Measurements from ENCODE around the gene TMEM178B.
"Not testable (repeated sequence)": the region's sequence is repeated elsewhere in the genome, so short reads cannot be mapped to it uniquely, and the experiment has no call there.

The TMEM178B gene

DNA sequence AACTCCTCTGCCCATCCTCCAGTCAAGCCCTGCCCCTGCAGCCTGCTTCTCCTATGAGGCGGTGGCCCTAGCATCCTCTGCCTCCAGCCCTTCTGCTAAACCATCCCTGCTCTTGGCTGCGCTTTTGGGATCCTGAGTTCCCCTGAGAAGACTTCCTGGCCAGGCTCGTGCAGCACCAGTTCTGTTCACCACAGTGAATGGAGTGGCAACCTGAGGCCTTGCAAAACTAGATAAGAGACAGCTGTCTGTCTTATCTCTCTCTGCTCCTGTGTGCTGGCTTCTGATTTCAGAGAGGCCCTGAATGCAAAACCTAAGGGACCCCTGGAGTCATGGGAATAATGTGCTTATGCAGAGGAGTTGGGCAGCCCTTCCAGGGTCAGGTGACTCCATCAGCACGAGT, 119.2 kb downstream of the TMEM178B start:
- Histone ChIP-seq H2AFZ (ENCODE audit: low read depth) (no peak overlapping the region), H3K4me1 (ENCODE audit: low read depth, poor library complexity, severe bottlenecking) (no peaks in the 10 kb centered on the region), H3K27me3 (ENCODE audit: insufficient read depth, low read depth) (no peaks in the 10 kb centered on the region), H3K36me3 (ENCODE audit: insufficient read depth) (no peaks in the 10 kb centered on the region), H3K27ac (no peak overlapping the region), H3K9ac (no peak overlapping the region), H3K4me2 (no peak overlapping the region), H4K20me1 (ENCODE audit: insufficient read depth) (no peaks in the 10 kb centered on the region), H3K4me3 (IDR thresholded peaks at IDR 0.05; ENCODE audit: insufficient read depth, low read depth, low read length) (no peak overlapping the region), H3K79me2 (ENCODE audit: insufficient read depth, low read depth) (no peaks in the 10 kb centered on the region)
- TF ChIP-seq, protein P1, sequence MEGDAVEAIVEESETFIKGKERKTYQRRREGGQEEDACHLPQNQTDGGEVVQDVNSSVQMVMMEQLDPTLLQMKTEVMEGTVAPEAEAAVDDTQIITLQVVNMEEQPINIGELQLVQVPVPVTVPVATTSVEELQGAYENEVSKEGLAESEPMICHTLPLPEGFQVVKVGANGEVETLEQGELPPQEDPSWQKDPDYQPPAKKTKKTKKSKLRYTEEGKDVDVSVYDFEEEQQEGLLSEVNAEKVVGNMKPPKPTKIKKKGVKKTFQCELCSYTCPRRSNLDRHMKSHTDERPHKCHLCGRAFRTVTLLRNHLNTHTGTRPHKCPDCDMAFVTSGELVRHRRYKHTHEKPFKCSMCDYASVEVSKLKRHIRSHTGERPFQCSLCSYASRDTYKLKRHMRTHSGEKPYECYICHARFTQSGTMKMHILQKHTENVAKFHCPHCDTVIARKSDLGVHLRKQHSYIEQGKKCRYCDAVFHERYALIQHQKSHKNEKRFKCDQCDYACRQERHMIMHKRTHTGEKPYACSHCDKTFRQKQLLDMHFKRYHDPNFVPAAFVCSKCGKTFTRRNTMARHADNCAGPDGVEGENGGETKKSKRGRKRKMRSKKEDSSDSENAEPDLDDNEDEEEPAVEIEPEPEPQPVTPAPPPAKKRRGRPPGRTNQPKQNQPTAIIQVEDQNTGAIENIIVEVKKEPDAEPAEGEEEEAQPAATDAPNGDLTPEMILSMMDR (conservative IDR thresholded peaks at IDR 0.05; ENCODE audit: low read depth, low read length): no peak

DNA sequence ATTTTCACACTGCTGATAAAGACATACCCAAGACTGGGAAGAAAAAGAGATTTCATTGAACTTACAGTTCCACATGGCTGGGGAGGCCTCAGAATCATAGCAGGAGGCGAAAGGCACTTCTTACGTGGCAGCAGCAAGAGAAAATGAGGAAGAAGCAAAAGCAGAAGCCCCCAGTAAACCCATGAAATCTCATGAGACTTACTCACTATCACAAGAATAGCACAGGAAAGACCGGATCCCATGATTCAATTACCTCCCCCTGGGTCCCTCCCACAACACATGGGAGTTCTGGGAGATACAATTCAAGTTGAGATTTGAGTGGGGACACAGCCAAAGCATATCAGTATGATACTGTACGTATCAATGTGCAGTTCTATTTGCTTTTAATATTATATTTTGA, 121.9 kb downstream of the TMEM178B start:
- not testable (repeated sequence) for H4K20me1 ChIP-seq (ENCODE audit: insufficient read depth); H2AFZ ChIP-seq (ENCODE audit: low read depth); H3K36me3 ChIP-seq (ENCODE audit: insufficient read depth); H3K79me2 ChIP-seq (ENCODE audit: insufficient read depth, low read depth); H3K27me3 ChIP-seq (ENCODE audit: insufficient read depth, low read depth); H3K9ac ChIP-seq; H3K4me3 ChIP-seq (IDR thresholded peaks at IDR 0.05; ENCODE audit: insufficient read depth, low read depth, low read length); H3K4me1 ChIP-seq (ENCODE audit: low read depth, poor library complexity, severe bottlenecking); H3K27ac ChIP-seq; H3K4me2 ChIP-seq

DNA sequence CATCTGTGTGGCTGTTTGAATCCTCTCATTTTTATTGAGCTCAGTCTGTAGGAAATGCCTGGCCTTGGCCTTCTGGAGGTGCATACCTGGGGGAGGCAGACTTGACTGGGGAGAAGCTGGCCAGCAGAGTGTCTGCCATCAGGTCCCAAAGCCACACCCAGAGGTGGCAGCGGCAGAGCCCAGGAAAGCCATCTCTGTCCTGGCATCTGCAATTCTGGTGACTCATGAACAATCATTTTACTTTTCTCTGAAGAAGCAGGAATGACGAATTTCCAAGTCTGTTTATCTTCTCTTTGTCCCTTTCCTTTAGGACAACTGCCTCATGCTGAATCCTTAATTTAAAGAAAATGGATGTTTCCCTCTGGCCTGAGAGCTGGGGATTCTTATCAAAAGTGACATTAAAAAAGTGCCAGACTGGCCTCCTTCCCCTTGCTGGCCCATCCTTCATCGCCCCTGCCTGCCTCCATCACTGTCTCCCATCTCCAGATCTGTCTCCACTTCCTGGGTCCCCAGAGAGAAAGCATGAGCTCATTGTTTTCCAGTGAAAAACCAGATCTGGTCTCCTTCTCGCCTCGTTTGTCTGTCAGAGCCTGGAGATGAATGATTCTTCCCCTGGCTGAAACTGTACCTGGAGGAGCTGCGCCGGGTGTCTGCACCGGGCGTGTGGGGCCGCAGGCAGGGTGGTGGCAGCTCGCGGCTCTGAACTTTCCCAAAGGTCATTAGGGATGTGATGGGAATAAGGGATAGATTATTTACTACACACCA, 124.5 kb downstream of the TMEM178B start:
- no peak overlapping the region for H2AFZ ChIP-seq (ENCODE audit: low read depth)
- TF ChIP-seq, protein P1 (conservative IDR thresholded peaks at IDR 0.05; ENCODE audit: low read depth, low read length): no peak

DNA sequence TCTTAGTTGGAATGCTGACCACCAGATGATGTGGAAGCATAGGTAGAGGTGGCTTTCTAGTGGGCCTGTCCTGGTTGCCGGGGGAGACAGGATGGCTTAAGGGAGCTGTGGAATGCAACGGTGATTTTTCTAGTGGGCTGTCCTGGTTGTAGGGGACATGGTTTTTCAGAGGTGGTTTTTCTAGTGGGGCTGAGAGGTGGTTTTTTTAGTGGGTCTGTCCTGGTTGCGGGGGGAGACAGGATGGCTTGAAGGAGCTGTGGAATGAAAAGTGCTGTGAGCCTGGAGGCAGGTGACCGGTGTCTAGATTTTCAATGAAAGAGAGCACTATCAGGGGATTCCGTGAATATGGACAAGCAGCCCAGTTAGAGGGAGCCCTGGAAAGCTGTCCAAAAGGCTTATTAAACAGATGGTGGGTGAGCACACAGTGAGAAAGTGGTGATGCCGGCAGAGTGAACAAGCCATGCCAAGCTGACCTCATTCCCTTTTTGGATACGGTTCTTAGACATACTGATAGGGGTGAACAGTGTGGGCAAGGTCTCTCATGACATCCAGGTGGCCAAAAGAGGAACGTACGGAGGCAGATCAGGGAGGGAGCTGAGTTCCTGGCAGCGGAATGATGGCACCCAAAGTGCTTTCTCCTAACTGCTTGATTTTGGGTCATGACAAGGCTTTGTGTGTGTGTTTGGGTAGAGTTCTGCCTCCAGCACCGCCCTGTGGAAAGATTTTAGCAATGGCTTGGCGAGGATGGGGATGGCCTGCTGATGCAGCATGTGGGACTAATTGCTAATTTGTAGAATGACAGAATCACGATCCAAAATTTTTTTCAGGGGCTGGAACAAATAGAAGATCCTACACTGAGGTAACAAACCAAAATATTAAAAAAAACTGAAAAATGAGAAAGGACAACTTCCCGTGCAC, 126.6 kb downstream of the TMEM178B start:
- Histone ChIP-seq H3K79me2 (ENCODE audit: insufficient read depth, low read depth) (no peaks in the 10 kb centered on the region), H3K36me3 (ENCODE audit: insufficient read depth) (no peaks in the 10 kb centered on the region), H2AFZ (ENCODE audit: low read depth) (no peak overlapping the region), H3K4me2 (no peak overlapping the region), H3K4me1 (ENCODE audit: low read depth, poor library complexity, severe bottlenecking) (no peaks in the 10 kb centered on the region), H3K27me3 (ENCODE audit: insufficient read depth, low read depth) (no peaks in the 10 kb centered on the region), H4K20me1 (ENCODE audit: insufficient read depth) (no peaks in the 10 kb centered on the region), H3K27ac (no peak overlapping the region), H3K4me3 (IDR thresholded peaks at IDR 0.05; ENCODE audit: insufficient read depth, low read depth, low read length) (no peak overlapping the region), H3K9ac (no peak overlapping the region)
- TF ChIP-seq, protein P1 (conservative IDR thresholded peaks at IDR 0.05; ENCODE audit: low read depth, low read length): no peak

More for the DNA sequence above, 124.5 kb downstream of the TMEM178B start:
- Histone ChIP-seq H3K79me2 (ENCODE audit: insufficient read depth, low read depth) (no peaks in the 10 kb centered on the region), H3K27ac (no peak overlapping the region), H3K9ac (no peak overlapping the region), H3K36me3 (ENCODE audit: insufficient read depth) (no peaks in the 10 kb centered on the region), H3K4me2 (no peak overlapping the region), H3K4me1 (ENCODE audit: low read depth, poor library complexity, severe bottlenecking) (no peaks in the 10 kb centered on the region), H3K27me3 (ENCODE audit: insufficient read depth, low read depth) (no peaks in the 10 kb centered on the region), H3K4me3 (IDR thresholded peaks at IDR 0.05; ENCODE audit: insufficient read depth, low read depth, low read length) (no peak overlapping the region), H4K20me1 (ENCODE audit: insufficient read depth) (no peaks in the 10 kb centered on the region)
